ENCODE data around the gene NOL12. TPM values are rescaled to one million over a fixed set of nuclear protein-coding genes. Genes with fewer than 3 reads are reported as not detected.
A peak's percentile ranks its signal among the peaks of the same experiment; 100 is the strongest.

NOL12 gene
- total RNA-seq, 1 donor from 2014 or later, result 12.1 TPM

GRCh38 chr22:37674951-37675929 is 10.9 kb upstream of the NOL12 start, which contains the start of gene LGALS1:
LGALS1 (plus strand) TSS chr22:37675636; CDS start chr22:37675703, 67 bp downstream.
- TF ChIP-seq CTCF (IDR thresholded peaks at IDR 0.05), result peak; percentile 31
- peaks cover 30% of the 10 kb centered on the region for H3K4me1 Mint-ChIP-seq (ENCODE audit: low read depth)
- H3K27ac Mint-ChIP-seq (ENCODE audit: unreplicated experiment), result peak within 1 kb of the TSS; percentile 90
- H3K4me3 Mint-ChIP-seq (ENCODE audit: unreplicated experiment), result peak within 1 kb of the TSS; percentile 77
- no peaks in the 10 kb centered on the region for H3K9me3 Mint-ChIP-seq (ENCODE audit: low read depth)
- H3K27me3 Mint-ChIP-seq (ENCODE audit: low read depth), result no peaks in the 10 kb centered on the region
- H3K36me3 Mint-ChIP-seq (ENCODE audit: low read depth), result peaks cover 12% of the 10 kb centered on the region
- DNase-seq (ENCODE audit: low spot score), result no peak

- H3K4me1 Mint-ChIP-seq (ENCODE audit: low read depth), result peaks cover 36% of the 10 kb centered on the region
- peaks cover 12% of the 10 kb centered on the region for H3K36me3 Mint-ChIP-seq (ENCODE audit: low read depth)
- H3K9me3 Mint-ChIP-seq (ENCODE audit: low read depth), result no peaks in the 10 kb centered on the region
- H3K4me3 Mint-ChIP-seq (ENCODE audit: unreplicated experiment), result peak overlapping the region; percentile 77
- no peak for TF ChIP-seq CTCF (IDR thresholded peaks at IDR 0.05)
- DNase-seq (ENCODE audit: low spot score), result no peak
- peak overlapping the region; percentile 90 for H3K27ac Mint-ChIP-seq (ENCODE audit: unreplicated experiment)
- no peaks in the 10 kb centered on the region for H3K27me3 Mint-ChIP-seq (ENCODE audit: low read depth)
Measured at GRCh38 chr22:37675930-37676735, 10.0 kb upstream of the NOL12 start.

GRCh38 chr22:37676736-37677492 is 9.2 kb upstream of the NOL12 start:
- H3K27me3 Mint-ChIP-seq (ENCODE audit: low read depth), result no peaks in the 10 kb centered on the region
- peaks cover 42% of the 10 kb centered on the region for H3K4me1 Mint-ChIP-seq (ENCODE audit: low read depth)
- peak overlapping the region; percentile 90 for H3K27ac Mint-ChIP-seq (ENCODE audit: unreplicated experiment)
- H3K4me3 Mint-ChIP-seq (ENCODE audit: unreplicated experiment), result peak overlapping the region; percentile 77
- no peak for DNase-seq (ENCODE audit: low spot score)
- H3K36me3 Mint-ChIP-seq (ENCODE audit: low read depth), result peaks cover 12% of the 10 kb centered on the region
- TF ChIP-seq CTCF (IDR thresholded peaks at IDR 0.05), result no peak
- H3K9me3 Mint-ChIP-seq (ENCODE audit: low read depth), result no peaks in the 10 kb centered on the region

- H3K4me3 Mint-ChIP-seq (ENCODE audit: unreplicated experiment), result peak overlapping the region; percentile 77
- peaks cover 42% of the 10 kb centered on the region for H3K4me1 Mint-ChIP-seq (ENCODE audit: low read depth)
- H3K9me3 Mint-ChIP-seq (ENCODE audit: low read depth), result no peaks in the 10 kb centered on the region
- H3K36me3 Mint-ChIP-seq (ENCODE audit: low read depth), result peaks cover 12% of the 10 kb centered on the region
- H3K27ac Mint-ChIP-seq (ENCODE audit: unreplicated experiment), result peak overlapping the region; percentile 85
- DNase-seq (ENCODE audit: low spot score), result no peak
- no peak for TF ChIP-seq CTCF (IDR thresholded peaks at IDR 0.05)
- H3K27me3 Mint-ChIP-seq (ENCODE audit: low read depth), result no peaks in the 10 kb centered on the region
Measured at GRCh38 chr22:37677493-37677974, 8.6 kb upstream of the NOL12 start.
